Measurements from ENCODE around the gene SKIC3. TPM values are rescaled to one million over a fixed set of nuclear protein-coding genes. Genes with fewer than 3 reads are reported as not detected.

Gene SKIC3
- total RNA-seq, 1 donor from 2014 or later, result 127 TPM

DNA sequence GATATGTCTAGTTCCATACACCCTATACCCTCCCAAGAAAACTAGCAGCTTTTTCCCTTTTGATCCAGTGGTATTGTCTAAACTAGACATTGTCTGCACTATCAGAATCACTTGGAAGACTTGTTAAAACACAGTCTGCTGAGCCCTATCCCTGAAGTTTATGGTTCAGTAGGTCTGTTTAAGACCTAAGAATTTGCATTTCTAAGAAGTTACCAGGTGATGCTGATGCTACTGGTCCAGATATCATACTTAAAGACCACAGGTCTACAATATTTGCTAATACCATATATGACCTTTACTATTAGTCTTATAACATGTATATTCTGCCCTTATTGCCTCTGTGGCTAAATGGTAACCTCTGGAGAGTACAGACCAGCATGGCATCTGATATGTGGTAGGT, 23.3 kb downstream of the SKIC3 start:
- no peak for DNase-seq (ENCODE audit: low read depth)

DNA sequence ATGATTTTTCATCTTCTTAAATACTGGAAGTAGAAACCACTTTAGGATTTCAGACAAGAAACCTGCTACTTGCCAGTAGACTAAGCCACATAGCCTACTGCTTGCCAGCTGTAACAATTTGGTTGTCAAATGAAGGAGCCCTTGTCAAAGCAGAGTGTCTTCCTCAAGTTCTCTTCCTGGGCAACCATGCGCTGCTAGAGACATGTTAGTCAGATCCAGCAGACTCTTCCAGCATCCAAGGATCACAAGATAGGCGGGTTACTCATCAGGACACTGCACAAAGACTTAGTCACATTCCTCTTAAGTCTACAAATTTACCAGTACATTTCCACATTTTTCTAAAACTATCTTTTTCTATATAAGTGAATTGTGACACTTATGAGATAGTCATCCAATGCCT, 24.4 kb downstream of the SKIC3 start:
- peak; percentile 60 for DNase-seq (ENCODE audit: low read depth)

DNA sequence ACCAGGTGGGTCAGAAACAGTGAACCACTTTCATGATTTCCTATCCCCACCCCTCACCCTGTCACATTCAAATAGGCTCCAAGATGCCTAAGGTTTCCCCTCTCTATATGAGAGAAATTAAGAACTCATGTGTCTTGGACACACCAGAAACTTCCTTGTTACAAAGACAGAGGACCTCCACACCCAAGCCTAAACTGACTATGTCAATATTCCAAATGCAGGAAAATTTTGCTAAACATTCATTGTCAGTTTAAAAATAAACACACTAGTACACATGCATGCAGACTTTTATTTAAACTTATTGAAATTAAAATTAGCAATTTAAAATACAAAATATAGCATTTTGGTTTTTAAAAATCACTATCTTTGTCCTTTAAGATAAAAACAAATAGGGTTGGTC, 26.2 kb downstream of the SKIC3 start:
- DNase-seq (ENCODE audit: low read depth), result no peak

DNA sequence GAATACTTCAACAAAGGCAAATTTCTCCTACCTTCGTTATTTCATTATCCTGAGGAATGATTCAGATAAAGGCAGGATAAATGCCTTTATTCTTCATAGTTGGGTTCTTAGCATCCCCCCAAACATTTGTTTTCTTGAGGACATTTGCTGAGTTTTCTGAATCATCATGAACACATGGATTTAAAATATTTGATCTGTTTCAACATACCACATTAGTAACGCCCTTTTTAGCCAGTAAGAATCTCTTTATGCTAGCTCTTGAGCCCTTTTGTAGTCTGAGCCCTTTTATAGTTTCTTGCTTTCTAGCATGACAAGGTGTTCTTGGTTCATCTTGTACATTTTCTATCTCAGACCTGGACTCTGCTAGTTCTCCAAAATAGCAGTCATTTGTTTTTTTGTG, 27.9 kb downstream of the SKIC3 start:
- no peak for DNase-seq (ENCODE audit: low read depth)

DNA sequence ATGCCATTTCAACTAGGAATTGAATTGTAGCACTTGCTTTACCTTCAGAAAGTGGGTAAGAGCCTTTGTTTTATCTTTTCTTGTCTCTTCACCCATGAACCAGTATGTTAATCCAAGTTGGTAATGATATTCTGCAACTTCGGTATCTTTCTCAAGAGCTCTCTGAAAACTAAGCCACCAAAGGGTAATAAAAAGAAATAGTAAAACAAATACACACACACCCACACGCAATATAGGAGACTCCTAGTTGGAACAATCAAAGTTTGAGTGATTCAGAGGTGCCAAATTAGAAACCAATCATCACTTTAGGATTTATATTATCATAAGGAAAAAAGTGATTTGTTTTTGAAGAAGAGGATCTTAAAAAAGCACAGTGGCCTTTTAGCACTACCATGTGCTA, 30.4 kb downstream of the SKIC3 start:
- no peak for DNase-seq (ENCODE audit: low read depth)

DNA sequence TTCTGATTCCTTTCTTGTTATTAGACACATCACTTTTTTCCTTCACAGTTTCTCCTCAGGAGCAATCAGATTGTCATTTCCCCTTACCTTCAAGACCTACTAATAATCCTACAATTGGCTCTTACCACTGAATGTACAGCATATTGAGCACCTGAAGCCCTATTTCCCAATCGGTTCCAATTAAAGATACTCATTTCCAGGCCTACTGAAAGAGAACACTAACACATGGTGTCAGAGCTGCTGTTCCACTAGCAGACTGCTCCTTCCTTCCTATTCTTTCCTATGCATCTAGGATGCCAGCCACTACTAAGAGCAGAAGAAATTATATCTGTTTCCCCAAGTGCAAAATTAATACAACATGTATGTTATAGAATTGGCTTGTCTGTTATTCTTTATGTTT, 34.6 kb downstream of the SKIC3 start:
- DNase-seq (ENCODE audit: low read depth), result no peak

DNA sequence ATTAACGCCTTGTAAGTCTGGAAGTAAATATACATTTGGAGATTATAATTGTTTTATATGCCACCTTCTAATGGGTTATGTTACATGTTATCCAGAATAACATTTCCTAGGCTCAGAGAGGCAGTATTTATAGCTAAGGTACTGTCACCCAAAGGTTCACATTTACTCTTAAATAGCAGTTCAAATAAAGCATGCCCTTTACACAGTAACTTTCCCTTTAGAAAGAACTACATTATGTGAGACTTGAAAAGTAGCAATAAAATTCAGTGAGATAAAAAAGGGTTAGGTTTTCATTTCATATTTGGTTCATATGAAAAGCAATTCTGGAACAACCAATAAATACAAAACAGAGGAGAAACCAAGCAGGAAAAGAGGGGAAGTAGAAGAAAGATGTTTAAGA, 35.1 kb downstream of the SKIC3 start:
- no peak for DNase-seq (ENCODE audit: low read depth)

DNA sequence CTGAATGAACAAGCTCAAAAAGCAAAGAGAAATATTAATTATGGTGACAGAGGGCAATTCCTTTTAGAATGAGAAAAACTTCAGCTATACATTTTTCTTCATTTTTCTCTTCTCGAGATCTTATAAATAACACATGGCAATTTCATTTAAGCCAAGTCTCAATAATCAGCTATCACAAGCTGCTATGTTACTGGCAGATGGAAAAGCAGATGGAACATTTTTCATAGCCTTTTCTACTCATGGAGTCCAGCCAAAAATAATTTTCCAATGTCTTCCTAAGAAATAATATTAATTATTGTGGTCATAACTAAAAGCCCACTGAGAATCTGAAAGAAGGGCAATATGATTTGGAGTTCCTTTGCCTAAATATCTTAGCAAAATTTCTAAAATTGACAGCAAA, 35.6 kb downstream of the SKIC3 start:
- no peak for DNase-seq (ENCODE audit: low read depth)

DNA sequence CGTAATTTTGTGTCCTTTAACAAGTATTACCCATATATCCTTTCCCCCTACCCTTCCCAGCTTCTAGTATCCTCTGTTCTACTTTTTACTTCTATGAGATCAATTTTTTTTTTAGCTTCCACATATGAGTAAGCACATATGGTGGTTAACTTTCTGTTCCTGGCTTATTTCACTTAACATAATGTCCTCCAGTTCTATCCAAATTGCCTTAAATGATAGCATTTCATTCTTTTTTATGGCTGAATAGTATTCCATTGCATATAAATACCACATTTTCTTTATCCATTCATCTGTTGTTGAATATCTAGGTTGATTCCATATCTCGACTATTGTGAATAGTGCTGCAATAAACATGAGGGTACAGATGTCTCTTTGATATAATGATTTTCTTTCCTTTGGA, 36.4 kb downstream of the SKIC3 start:
- no peak for DNase-seq (ENCODE audit: low read depth)

DNA sequence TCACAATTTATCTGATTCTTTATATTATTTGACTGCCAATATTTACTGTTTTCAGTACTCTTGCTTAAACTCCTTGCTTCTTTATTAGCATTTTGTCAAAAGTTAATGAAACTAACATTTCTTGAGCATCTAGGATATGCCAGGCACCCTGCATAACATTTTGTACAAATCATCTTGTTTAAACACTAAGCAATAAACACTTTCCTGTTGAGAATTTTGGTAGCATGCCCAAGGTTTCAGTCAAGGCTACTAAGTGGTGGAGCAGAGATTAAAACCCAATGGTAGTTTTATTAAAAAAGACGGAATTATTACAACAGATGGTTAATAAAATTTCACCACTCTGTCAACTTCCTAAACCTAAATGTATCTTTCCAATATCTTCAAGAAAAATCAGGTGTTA, 43.2 kb downstream of the SKIC3 start:
- no peak for DNase-seq (ENCODE audit: low read depth)

DNA sequence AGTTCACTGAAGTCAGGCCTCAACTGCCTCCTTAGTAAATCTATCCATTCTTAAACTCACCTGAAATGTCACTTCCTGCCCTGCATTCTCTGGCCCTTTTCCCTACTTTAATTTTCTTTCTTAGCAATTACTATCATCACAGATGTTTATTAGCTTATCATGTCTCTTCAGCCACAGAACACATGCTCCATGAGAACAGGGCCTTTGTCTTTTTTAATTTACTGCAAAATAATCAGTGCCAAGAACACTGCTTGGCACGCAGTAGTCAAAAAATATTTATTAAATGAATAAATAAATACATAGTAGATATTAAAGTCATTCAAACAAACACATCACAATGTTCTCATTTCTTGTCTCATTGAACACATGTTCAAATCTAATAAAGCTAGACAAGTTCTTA, 46.2 kb downstream of the SKIC3 start:
- DNase-seq (ENCODE audit: low read depth), result no peak

Other genes with a start within 250 kb of the SKIC3 start
- not detected in 2 replicates for gene FAM81B, start 163.6 kb downstream of the SKIC3 start, total RNA-seq
- gene ARSK, start 124 bp upstream of the SKIC3 start, total RNA-seq, result 8.5 and 9.4 TPM in 2 replicates
- 0.31 and 0.53 TPM in 2 replicates for gene GPR150, start 65.1 kb upstream of the SKIC3 start, total RNA-seq
- gene RFESD, start 91.8 kb upstream of the SKIC3 start, total RNA-seq, result 1.2 and 1.9 TPM in 2 replicates
- gene SPATA9, start 128.0 kb upstream of the SKIC3 start, total RNA-seq, result 1.4 and 1.7 TPM in 2 replicates
- 223 and 309 TPM in 2 replicates for gene RHOBTB3, start 176.4 kb upstream of the SKIC3 start, total RNA-seq

Measured in myocyte (in vitro differentiated cells).